Measurements from ENCODE around the gene TCEAL4. TPM values are rescaled to one million over a fixed set of nuclear protein-coding genes. Genes with fewer than 3 reads are reported as not detected.

Gene TCEAL4
- total RNA-seq, 2 donors from 2014 or later: 127 to 182 TPM

GRCh38 chrX:103562801-103563200, 22.5 kb upstream of the TCEAL4 start:
- TF ChIP-seq POLR2AphosphoS5 (IDR thresholded peaks at IDR 0.05): no peak
- TF ChIP-seq, protein P1, sequence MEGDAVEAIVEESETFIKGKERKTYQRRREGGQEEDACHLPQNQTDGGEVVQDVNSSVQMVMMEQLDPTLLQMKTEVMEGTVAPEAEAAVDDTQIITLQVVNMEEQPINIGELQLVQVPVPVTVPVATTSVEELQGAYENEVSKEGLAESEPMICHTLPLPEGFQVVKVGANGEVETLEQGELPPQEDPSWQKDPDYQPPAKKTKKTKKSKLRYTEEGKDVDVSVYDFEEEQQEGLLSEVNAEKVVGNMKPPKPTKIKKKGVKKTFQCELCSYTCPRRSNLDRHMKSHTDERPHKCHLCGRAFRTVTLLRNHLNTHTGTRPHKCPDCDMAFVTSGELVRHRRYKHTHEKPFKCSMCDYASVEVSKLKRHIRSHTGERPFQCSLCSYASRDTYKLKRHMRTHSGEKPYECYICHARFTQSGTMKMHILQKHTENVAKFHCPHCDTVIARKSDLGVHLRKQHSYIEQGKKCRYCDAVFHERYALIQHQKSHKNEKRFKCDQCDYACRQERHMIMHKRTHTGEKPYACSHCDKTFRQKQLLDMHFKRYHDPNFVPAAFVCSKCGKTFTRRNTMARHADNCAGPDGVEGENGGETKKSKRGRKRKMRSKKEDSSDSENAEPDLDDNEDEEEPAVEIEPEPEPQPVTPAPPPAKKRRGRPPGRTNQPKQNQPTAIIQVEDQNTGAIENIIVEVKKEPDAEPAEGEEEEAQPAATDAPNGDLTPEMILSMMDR (IDR thresholded peaks at IDR 0.05): no peak
- no peak for TF ChIP-seq POLR2A (IDR thresholded peaks at IDR 0.05)
- H3K27me3 ChIP-seq (replicated peaks; ENCODE audit: insufficient read depth): no peaks in the 10 kb centered on the region
- intact Hi-C loops (cut with DNase I): no loop called here
- whole genome bisulfite sequencing: 78% methylated on average over 1 of the region's 2 CpGs
- DNase-seq (ENCODE audit: low spot score): no peak
- no peak overlapping the region for H3K27ac ChIP-seq
- no peak overlapping the region for H3K4me3 ChIP-seq
- H3K4me1 ChIP-seq (replicated peaks): no peaks in the 10 kb centered on the region
- no peaks in the 10 kb centered on the region for H3K9me3 ChIP-seq
- no peaks in the 10 kb centered on the region for H3K36me3 ChIP-seq

DNA sequence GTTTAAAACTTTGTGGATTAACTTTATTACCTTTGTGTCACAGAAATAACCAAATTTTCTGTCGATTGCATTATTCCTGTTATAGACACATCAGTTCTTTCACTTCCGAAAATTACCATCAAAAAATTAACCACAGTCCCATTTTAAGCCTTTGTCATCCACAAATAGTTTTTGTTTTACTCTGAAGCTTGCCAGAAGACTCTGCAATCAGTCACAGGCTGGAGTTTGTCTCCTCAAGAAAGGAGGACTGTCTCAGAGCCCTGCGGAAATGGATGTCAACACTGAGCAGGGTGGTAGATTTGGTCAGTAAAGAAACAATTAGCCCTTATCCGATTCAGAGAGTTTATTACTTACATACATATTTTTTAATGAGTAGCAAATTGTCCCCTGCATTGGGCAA, 20.1 kb upstream of the TCEAL4 start:
- no peak for DNase-seq (ENCODE audit: low spot score)
- WGBS: 62% methylated on average over 4 of the region's 4 CpGs
- Histone ChIP-seq H3K36me3 (no peaks in the 10 kb centered on the region), H3K27me3 (replicated peaks; ENCODE audit: insufficient read depth) (no peaks in the 10 kb centered on the region), H3K27ac (no peak overlapping the region), H3K4me3 (no peak overlapping the region), H3K9me3 (no peaks in the 10 kb centered on the region), H3K4me1 (replicated peaks) (no peaks in the 10 kb centered on the region)
- intact Hi-C loops (cut with DNase I): no loop called here
- TF ChIP-seq, protein P1 (IDR thresholded peaks at IDR 0.05): no peak
- TF ChIP-seq POLR2AphosphoS5 (IDR thresholded peaks at IDR 0.05): no peak
- no peak for TF ChIP-seq POLR2A (IDR thresholded peaks at IDR 0.05)

DNA sequence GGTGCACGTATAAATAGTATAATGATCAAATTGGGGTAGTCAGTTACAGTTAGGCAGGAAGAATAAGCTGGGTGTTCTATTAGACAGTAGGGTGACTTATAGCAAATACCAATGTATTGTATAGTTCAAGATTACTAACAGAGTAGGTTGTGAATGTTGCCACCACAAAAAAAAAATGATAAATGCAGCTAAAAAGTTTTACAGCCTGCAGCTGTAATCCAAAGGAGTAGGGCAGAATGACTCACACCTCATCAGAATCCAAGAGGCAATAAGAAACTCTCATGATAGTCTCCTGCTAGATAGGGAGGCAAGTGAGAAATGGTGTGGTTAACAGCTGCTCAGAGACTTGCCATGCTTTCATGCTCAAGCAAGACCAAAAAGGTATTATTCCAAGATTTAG, 19.6 kb upstream of the TCEAL4 start:
- H3K27ac ChIP-seq: no peak overlapping the region
- 52% methylated on average over 1 of the region's 1 CpG for WGBS
- DNase-seq (ENCODE audit: low spot score): no peak
- H3K4me3 ChIP-seq: no peak overlapping the region
- TF ChIP-seq, protein P1 (IDR thresholded peaks at IDR 0.05): no peak
- TF ChIP-seq POLR2AphosphoS5 (IDR thresholded peaks at IDR 0.05) (no peak), POLR2A (IDR thresholded peaks at IDR 0.05) (no peak)
- no peaks in the 10 kb centered on the region for H3K36me3 ChIP-seq
- no peaks in the 10 kb centered on the region for H3K4me1 ChIP-seq (replicated peaks)
- H3K27me3 ChIP-seq (replicated peaks; ENCODE audit: insufficient read depth): no peaks in the 10 kb centered on the region
- no peaks in the 10 kb centered on the region for H3K9me3 ChIP-seq
- intact Hi-C loops (cut with DNase I): no loop called here

DNA sequence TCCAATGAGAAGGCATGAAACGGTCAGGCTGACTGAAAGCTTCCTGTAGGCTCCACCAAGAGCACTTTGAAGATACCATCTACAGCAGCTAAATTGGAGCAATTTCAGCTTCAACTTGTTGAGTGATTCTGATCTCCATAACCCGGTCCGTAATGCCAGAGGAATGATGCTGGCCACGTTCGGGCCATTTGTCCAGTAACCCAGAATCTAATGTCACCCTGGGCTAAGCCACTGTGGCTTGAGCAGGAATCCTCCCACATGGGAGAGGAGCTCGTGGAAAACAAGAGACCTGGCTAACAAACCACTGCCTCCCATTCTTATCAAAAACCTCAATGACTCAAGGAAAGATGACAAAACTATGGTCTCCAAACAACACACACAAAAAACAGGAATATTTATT, 14.2 kb upstream of the TCEAL4 start:
- no peak overlapping the region for H3K4me3 ChIP-seq
- H3K27me3 ChIP-seq (replicated peaks; ENCODE audit: insufficient read depth): no peaks in the 10 kb centered on the region
- intact Hi-C loops (cut with DNase I): no loop called here
- TF ChIP-seq, protein P1 (IDR thresholded peaks at IDR 0.05): no peak
- no peak for TF ChIP-seq POLR2A (IDR thresholded peaks at IDR 0.05)
- TF ChIP-seq POLR2AphosphoS5 (IDR thresholded peaks at IDR 0.05): no peak
- H3K36me3 ChIP-seq: no peaks in the 10 kb centered on the region
- no peaks in the 10 kb centered on the region for H3K4me1 ChIP-seq (replicated peaks)
- 94% methylated on average over 6 of the region's 6 CpGs for WGBS
- H3K27ac ChIP-seq: no peak overlapping the region
- no peaks in the 10 kb centered on the region for H3K9me3 ChIP-seq
- no peak for DNase-seq (ENCODE audit: low spot score)

DNA sequence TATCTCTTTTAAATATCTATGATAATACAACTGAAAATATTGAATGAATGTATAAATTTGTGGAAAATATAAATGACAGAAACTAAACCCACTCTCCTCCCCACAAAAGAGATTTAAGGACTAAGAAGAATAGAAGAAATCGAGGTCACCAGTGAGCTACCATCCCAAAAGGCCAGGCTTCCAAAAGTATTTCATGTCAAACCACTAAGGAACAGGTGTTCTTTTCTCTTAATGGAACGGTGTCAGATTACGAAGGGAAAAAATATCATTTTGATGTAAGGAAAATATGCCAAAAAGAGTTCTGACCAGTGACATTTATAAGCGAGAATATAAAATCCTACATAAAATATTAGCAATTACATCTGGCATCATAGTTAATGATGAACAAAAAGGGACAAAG, 13.6 kb upstream of the TCEAL4 start:
- no peaks in the 10 kb centered on the region for H3K36me3 ChIP-seq
- 53% methylated on average over 4 of the region's 4 CpGs for WGBS
- H3K4me1 ChIP-seq (replicated peaks): no peaks in the 10 kb centered on the region
- intact Hi-C loops (cut with DNase I): no loop called here
- no peak for DNase-seq (ENCODE audit: low spot score)
- no peak overlapping the region for H3K27ac ChIP-seq
- TF ChIP-seq POLR2A (IDR thresholded peaks at IDR 0.05) (no peak), POLR2AphosphoS5 (IDR thresholded peaks at IDR 0.05) (no peak)
- TF ChIP-seq, protein P1 (IDR thresholded peaks at IDR 0.05): no peak
- no peaks in the 10 kb centered on the region for H3K27me3 ChIP-seq (replicated peaks; ENCODE audit: insufficient read depth)
- no peak overlapping the region for H3K4me3 ChIP-seq
- H3K9me3 ChIP-seq: no peaks in the 10 kb centered on the region
